ENCODE measurements around the gene CFDP1. TPM values are rescaled to one million over a fixed set of nuclear protein-coding genes. Genes with fewer than 3 reads are reported as not detected.
A peak's percentile ranks its signal among the peaks of the same experiment; 100 is the strongest.

Gene CFDP1
- total RNA-seq, 2 donors from 2014 or later, result 88.7 to 117 TPM

DNA sequence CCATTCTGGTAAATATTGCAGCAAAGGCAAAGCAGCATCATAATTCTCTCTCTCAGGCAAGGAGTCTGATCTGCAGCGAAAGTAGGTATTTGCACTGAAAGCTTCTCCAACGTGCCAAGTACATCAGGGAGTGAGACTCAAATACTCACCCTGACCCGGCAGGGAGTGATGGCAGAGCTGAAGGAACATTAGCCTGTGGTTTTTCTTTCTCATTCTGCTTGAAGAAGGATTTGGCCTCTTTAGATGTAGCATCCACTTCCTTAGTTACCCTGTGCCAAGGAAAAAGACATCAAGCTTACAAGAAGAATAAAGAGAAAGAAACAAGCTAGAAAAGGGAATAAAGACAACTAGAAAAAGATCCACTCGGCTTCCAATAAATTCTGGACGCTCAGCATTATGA, 38.4 kb downstream of the CFDP1 start:
- Histone ChIP-seq H3K27ac (ENCODE audit: low read depth, low read length) (no peak overlapping the region), H3K4me3 (ENCODE audit: low read length) (no peak overlapping the region), H3K9ac (ENCODE audit: extremely low read depth, low read length, poor library complexity, severe bottlenecking) (no peak overlapping the region), H3K9me3 (ENCODE audit: control insufficient read depth, low read length) (no peaks in the 10 kb centered on the region), H3K4me1 (ENCODE audit: control insufficient read depth, insufficient read depth, low read length) (no peaks in the 10 kb centered on the region), H3K36me3 (ENCODE audit: control insufficient read depth, insufficient read depth, low read length) (peaks cover 47% of the 10 kb centered on the region), H3K27me3 (ENCODE audit: control insufficient read depth, insufficient read depth, low read length, poor library complexity, severe bottlenecking) (no peaks in the 10 kb centered on the region)
- TF ChIP-seq, protein P1, sequence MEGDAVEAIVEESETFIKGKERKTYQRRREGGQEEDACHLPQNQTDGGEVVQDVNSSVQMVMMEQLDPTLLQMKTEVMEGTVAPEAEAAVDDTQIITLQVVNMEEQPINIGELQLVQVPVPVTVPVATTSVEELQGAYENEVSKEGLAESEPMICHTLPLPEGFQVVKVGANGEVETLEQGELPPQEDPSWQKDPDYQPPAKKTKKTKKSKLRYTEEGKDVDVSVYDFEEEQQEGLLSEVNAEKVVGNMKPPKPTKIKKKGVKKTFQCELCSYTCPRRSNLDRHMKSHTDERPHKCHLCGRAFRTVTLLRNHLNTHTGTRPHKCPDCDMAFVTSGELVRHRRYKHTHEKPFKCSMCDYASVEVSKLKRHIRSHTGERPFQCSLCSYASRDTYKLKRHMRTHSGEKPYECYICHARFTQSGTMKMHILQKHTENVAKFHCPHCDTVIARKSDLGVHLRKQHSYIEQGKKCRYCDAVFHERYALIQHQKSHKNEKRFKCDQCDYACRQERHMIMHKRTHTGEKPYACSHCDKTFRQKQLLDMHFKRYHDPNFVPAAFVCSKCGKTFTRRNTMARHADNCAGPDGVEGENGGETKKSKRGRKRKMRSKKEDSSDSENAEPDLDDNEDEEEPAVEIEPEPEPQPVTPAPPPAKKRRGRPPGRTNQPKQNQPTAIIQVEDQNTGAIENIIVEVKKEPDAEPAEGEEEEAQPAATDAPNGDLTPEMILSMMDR (conservative IDR thresholded peaks at IDR 0.05), result no peak
- DNase-seq, result no peak
- Mint-ChIP-seq H3K4me1 (peaks cover 4% of the 10 kb centered on the region), H3K27ac (no peak overlapping the region), H3K4me3 (no peak overlapping the region), H3K9me3 (no peaks in the 10 kb centered on the region), H3K27me3 (ENCODE audit: insufficient read depth) (no peaks in the 10 kb centered on the region), H3K36me3 (ENCODE audit: low read depth) (peaks cover 52% of the 10 kb centered on the region)
- 93 to 97% methylated on average over 5 of the region's 5 CpGs for WGBS, 2 experiments (ENCODE audit: insufficient coverage in 1 of 2, insufficient read length in 1 of 2)

DNA sequence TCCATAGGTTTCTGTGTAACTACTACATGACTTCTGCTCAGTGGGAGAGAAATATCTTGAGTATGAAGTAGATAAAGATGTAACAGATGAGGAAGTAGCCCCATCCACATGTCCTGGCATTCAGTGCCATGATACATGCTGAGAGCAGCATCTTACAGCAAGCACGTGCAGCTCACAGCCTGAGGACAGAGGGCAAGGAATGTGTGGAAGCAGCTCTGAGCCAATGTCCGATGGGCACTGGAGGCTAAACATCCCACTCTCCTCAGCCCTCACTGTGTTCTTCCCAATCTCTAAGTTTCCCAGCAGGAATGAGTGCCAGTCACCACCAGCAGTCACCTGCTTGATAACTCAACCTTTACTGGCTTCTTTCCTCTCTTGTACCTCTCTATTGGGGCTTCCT, 40.4 kb downstream of the CFDP1 start:
- Mint-ChIP-seq H3K9me3 (no peaks in the 10 kb centered on the region), H3K4me3 (no peak overlapping the region), H3K4me1 (peaks cover 4% of the 10 kb centered on the region), H3K27me3 (ENCODE audit: insufficient read depth) (no peaks in the 10 kb centered on the region), H3K27ac (peak overlapping the region; percentile 28), H3K36me3 (ENCODE audit: low read depth) (peaks cover 50% of the 10 kb centered on the region)
- no peak for DNase-seq
- H3K9ac ChIP-seq (ENCODE audit: extremely low read depth, low read length, poor library complexity, severe bottlenecking), result no peak overlapping the region
- H3K27me3 ChIP-seq (ENCODE audit: control insufficient read depth, insufficient read depth, low read length, poor library complexity, severe bottlenecking), result no peaks in the 10 kb centered on the region
- no peaks in the 10 kb centered on the region for H3K9me3 ChIP-seq (ENCODE audit: control insufficient read depth, low read length)
- WGBS, 2 experiments (ENCODE audit: insufficient coverage in 1 of 2, insufficient read length in 1 of 2), result 90 to 100% methylated on average over 2 of the region's 2 CpGs
- no peaks in the 10 kb centered on the region for H3K4me1 ChIP-seq (ENCODE audit: control insufficient read depth, insufficient read depth, low read length)
- H3K36me3 ChIP-seq (ENCODE audit: control insufficient read depth, insufficient read depth, low read length), result peaks cover 51% of the 10 kb centered on the region
- TF ChIP-seq, protein P1 (conservative IDR thresholded peaks at IDR 0.05), result no peak
- H3K27ac ChIP-seq (ENCODE audit: low read depth, low read length), result no peak overlapping the region
- H3K4me3 ChIP-seq (ENCODE audit: low read length), result no peak overlapping the region

DNA sequence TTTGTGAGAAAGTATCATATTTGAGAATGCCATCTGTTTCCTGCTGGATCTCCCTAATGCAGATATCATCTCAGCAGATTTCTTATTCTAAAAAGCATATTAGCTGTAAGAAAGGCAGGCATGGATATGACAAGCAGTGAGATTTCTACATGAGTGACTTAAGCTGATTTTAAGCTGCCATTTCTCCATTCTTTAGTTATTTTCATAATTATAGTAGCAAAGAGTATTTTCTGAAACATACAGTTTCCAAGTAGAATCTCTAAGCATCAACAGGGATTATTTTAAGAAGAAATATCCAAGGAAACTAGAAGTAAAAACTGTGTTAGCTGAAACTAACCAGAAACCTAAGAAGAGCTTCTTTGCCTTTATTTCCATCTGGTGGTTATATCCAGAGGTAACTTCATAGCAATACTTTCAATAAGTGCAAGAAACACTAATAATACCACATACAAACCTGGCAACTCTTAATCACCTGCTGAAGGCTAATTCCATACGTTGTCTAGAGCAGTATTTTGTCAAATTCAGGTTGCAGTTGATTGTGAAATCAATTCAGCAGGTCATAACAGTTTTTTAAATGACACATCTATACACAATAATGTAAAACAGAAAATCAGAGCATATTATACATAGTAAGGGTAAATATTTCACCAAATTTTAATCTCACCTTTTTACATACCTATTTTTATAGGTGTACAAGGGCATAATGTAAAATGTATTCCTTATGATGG, 42.2 kb downstream of the CFDP1 start:
- Histone ChIP-seq H3K4me1 (ENCODE audit: control insufficient read depth, insufficient read depth, low read length) (no peaks in the 10 kb centered on the region), H3K27ac (ENCODE audit: low read depth, low read length) (no peak overlapping the region), H3K36me3 (ENCODE audit: control insufficient read depth, insufficient read depth, low read length) (peaks cover 55% of the 10 kb centered on the region), H3K9ac (ENCODE audit: extremely low read depth, low read length, poor library complexity, severe bottlenecking) (no peak overlapping the region), H3K9me3 (ENCODE audit: control insufficient read depth, low read length) (no peaks in the 10 kb centered on the region), H3K27me3 (ENCODE audit: control insufficient read depth, insufficient read depth, low read length, poor library complexity, severe bottlenecking) (no peaks in the 10 kb centered on the region), H3K4me3 (ENCODE audit: low read length) (no peak overlapping the region)
- peaks cover 4% of the 10 kb centered on the region for H3K4me1 Mint-ChIP-seq
- no peak overlapping the region for H3K4me3 Mint-ChIP-seq
- H3K9me3 Mint-ChIP-seq, result no peaks in the 10 kb centered on the region
- no peaks in the 10 kb centered on the region for H3K27me3 Mint-ChIP-seq (ENCODE audit: insufficient read depth)
- TF ChIP-seq, protein P1 (conservative IDR thresholded peaks at IDR 0.05), result no peak
- H3K36me3 Mint-ChIP-seq (ENCODE audit: low read depth), result peaks cover 55% of the 10 kb centered on the region
- DNase-seq, result no peak
- WGBS, 2 experiments (ENCODE audit: insufficient coverage in 1 of 2, insufficient read length in 1 of 2), result 88 to 89% methylated on average over 1 of the region's 1 CpG
- H3K27ac Mint-ChIP-seq, result no peak overlapping the region

All from endodermal cell (in vitro differentiated cells).